Thyroid gland (tissue), 4 donors: Measurements from ENCODE around the gene CD6.

Experiments used
- CTCF ChIP-seq, 6 experiments: fragments of 200-600 bp in 3 of 6; fragments of 450-650 bp in 3 of 6; sonication (generic) in 3 of 6; IDR thresholded peaks; one replicate each; pipeline ENCODE4 v1.5.1; 2016 to 2019; ENCODE audit warnings: antibody characterized with exemption in 6 of 6, mild to moderate bottlenecking in 2 of 6, inconsistent platforms in 1 of 6, moderate library complexity in 1 of 6
- POLR2A ChIP-seq, 2 donors: fragments of 450-650 bp; IDR thresholded peaks; one replicate each; pipeline ENCODE4 v1.6.1; 2017; ENCODE audit warnings: antibody characterized with exemption in 2 of 2, mild to moderate bottlenecking in 2 of 2, moderate library complexity in 1 of 2

GRCh38 chr11:60987577-60988277 lies 16.2 kb downstream of the CD6 start:
- TF ChIP-seq POLR2A (IDR thresholded peaks at IDR 0.05) (no peak), CTCF (IDR thresholded peaks at IDR 0.05) (no peak)
